ENCODE data around the gene NOC3L. TPM values are rescaled to one million over a fixed set of nuclear protein-coding genes. Genes with fewer than 3 reads are reported as not detected.

Gene NOC3L
- total and polyA plus RNA-seq, 9 of the 15 experiments (the other 6 are each of a cell fraction or from before 2014, with no cell fraction given): 23.8 to 57.6 (median 32.6) TPM

DNA sequence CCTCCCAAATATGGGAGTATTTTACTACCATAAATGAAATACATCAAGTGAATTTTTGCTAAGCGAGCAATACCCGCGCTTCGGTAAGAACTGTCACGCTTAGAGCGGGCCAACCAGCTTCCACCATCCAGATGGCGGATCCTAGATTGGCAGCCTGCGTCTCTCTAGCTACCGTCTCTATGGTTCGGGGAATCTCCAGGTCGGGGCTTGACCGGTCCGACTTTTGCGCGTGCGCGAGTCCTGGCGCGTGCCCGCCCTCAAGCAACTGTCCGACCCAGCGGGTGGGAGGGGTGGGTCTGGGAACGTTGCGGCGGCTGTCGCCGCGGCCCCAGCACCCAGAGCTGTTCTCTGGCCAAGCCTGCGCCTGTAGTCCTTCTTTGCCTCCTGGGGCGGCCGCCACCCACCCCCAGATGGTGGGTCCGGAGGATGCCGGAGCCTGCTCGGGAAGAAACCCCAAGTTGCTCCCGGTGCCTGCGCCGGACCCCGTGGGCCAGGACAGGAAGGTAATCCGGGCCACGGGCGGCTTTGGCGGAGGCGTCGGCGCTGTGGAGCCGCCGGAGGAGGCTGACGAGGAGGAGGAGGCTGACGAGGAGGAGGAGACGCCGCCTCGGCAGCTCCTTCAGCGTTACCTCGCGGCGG lies 39.6 kb upstream of the NOC3L start, which contains the start of gene TBC1D12 (continued):
- TF ChIP-seq, protein P1, sequence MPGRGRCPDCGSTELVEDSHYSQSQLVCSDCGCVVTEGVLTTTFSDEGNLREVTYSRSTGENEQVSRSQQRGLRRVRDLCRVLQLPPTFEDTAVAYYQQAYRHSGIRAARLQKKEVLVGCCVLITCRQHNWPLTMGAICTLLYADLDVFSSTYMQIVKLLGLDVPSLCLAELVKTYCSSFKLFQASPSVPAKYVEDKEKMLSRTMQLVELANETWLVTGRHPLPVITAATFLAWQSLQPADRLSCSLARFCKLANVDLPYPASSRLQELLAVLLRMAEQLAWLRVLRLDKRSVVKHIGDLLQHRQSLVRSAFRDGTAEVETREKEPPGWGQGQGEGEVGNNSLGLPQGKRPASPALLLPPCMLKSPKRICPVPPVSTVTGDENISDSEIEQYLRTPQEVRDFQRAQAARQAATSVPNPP (IDR thresholded peaks at IDR 0.05; ENCODE audit: borderline replicate concordance, insufficient read depth, insufficient read length): no peak
- peak; percentile 23 for TF ChIP-seq KDM5B (IDR thresholded peaks at IDR 0.05; ENCODE audit: insufficient replicate concordance, low read depth, low read length)
- no peak for TF ChIP-seq BCL6 (CRISPR knock-in tag; IDR thresholded peaks at IDR 0.05)
- TF ChIP-seq, protein P2, sequence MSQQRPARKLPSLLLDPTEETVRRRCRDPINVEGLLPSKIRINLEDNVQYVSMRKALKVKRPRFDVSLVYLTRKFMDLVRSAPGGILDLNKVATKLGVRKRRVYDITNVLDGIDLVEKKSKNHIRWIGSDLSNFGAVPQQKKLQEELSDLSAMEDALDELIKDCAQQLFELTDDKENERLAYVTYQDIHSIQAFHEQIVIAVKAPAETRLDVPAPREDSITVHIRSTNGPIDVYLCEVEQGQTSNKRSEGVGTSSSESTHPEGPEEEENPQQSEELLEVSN (IDR thresholded peaks at IDR 0.05; ENCODE audit: borderline replicate concordance in 1 of 2, extremely low read depth in 1 of 2, insufficient read depth in 1 of 2, insufficient read length in 1 of 2, low read depth in 1 of 2, low read length in 1 of 2, poor library complexity in 1 of 2, severe bottlenecking in 1 of 2): peak; percentile 33 to 73
- TF ChIP-seq ZNF23 (CRISPR knock-in tag; IDR thresholded peaks at IDR 0.05): no peak
- no peak for TF ChIP-seq ZBTB8A (IDR thresholded peaks at IDR 0.05; ENCODE audit: partially characterized antibody)
- no peak for TF ChIP-seq ZNF431 (CRISPR knock-in tag; IDR thresholded peaks at IDR 0.05)
- TF ChIP-seq SREBF2 (CRISPR knock-in tag; IDR thresholded peaks at IDR 0.05): no peak
- TF ChIP-seq, protein P3, sequence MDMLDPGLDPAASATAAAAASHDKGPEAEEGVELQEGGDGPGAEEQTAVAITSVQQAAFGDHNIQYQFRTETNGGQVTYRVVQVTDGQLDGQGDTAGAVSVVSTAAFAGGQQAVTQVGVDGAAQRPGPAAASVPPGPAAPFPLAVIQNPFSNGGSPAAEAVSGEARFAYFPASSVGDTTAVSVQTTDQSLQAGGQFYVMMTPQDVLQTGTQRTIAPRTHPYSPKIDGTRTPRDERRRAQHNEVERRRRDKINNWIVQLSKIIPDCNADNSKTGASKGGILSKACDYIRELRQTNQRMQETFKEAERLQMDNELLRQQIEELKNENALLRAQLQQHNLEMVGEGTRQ (CRISPR knock-in tag; IDR thresholded peaks at IDR 0.05): peak; percentile 8; the same call in 1 of the 2 replicates
- TF ChIP-seq SMARCC2 (IDR thresholded peaks at IDR 0.05; ENCODE audit: low read depth): no peak
- TF ChIP-seq, protein P4, sequence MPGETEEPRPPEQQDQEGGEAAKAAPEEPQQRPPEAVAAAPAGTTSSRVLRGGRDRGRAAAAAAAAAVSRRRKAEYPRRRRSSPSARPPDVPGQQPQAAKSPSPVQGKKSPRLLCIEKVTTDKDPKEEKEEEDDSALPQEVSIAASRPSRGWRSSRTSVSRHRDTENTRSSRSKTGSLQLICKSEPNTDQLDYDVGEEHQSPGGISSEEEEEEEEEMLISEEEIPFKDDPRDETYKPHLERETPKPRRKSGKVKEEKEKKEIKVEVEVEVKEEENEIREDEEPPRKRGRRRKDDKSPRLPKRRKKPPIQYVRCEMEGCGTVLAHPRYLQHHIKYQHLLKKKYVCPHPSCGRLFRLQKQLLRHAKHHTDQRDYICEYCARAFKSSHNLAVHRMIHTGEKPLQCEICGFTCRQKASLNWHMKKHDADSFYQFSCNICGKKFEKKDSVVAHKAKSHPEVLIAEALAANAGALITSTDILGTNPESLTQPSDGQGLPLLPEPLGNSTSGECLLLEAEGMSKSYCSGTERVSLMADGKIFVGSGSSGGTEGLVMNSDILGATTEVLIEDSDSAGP (CRISPR knock-in tag; IDR thresholded peaks at IDR 0.05): no peak
- TF ChIP-seq, protein P5, sequence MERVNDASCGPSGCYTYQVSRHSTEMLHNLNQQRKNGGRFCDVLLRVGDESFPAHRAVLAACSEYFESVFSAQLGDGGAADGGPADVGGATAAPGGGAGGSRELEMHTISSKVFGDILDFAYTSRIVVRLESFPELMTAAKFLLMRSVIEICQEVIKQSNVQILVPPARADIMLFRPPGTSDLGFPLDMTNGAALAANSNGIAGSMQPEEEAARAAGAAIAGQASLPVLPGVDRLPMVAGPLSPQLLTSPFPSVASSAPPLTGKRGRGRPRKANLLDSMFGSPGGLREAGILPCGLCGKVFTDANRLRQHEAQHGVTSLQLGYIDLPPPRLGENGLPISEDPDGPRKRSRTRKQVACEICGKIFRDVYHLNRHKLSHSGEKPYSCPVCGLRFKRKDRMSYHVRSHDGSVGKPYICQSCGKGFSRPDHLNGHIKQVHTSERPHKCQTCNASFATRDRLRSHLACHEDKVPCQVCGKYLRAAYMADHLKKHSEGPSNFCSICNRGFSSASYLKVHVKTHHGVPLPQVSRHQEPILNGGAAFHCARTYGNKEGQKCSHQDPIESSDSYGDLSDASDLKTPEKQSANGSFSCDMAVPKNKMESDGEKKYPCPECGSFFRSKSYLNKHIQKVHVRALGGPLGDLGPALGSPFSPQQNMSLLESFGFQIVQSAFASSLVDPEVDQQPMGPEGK (CRISPR knock-in tag; IDR thresholded peaks at IDR 0.05; ENCODE audit: borderline replicate concordance): no peak
- TF ChIP-seq RAD21 (CRISPR knock-in tag; conservative IDR thresholded peaks at IDR 0.05 in 1 of 2, IDR thresholded peaks at IDR 0.05 in 1 of 2): no peak
- TF ChIP-seq GABPA (tag; conservative IDR thresholded peaks at IDR 0.05; ENCODE audit: low read depth): peak; percentile 28
- TF ChIP-seq ETS2 (tag; IDR thresholded peaks at IDR 0.05; ENCODE audit: borderline replicate concordance, poor library complexity, severe bottlenecking): no peak
- peak; percentile 73 for TF ChIP-seq HNRNPLL (IDR thresholded peaks at IDR 0.05; ENCODE audit: low read depth, low read length, poor library complexity, severe bottlenecking)
- TF ChIP-seq SREBF1 (IDR thresholded peaks at IDR 0.05; ENCODE audit: borderline replicate concordance, low read depth, low read length): no peak
